A673 (cell line): ENCODE measurements around the gene CDH4.

Source experiments
- EZH2 ChIP-seq: fragments of 200-600 bp; sonication (generic); IDR thresholded peaks from 2 replicates; pipeline ENCODE4 v1.6.1; 2017; ENCODE audit warnings: borderline replicate concordance, low read depth, mild to moderate bottlenecking, mixed read lengths, antibody characterized with exemption, low read length; ENCODE audit not compliant: poor library complexity, severe bottlenecking
- TF ChIP-seq, protein P1 (sequence below): fragments of 300-800, 200-600 bp; sonication (generic); conservative IDR thresholded peaks from 2 replicates; pipeline ENCODE4 v1.5.1; 2017; ENCODE audit warnings: low read depth, mild to moderate bottlenecking, antibody characterized with exemption, low read length, moderate library complexity, mixed read lengths

DNA sequence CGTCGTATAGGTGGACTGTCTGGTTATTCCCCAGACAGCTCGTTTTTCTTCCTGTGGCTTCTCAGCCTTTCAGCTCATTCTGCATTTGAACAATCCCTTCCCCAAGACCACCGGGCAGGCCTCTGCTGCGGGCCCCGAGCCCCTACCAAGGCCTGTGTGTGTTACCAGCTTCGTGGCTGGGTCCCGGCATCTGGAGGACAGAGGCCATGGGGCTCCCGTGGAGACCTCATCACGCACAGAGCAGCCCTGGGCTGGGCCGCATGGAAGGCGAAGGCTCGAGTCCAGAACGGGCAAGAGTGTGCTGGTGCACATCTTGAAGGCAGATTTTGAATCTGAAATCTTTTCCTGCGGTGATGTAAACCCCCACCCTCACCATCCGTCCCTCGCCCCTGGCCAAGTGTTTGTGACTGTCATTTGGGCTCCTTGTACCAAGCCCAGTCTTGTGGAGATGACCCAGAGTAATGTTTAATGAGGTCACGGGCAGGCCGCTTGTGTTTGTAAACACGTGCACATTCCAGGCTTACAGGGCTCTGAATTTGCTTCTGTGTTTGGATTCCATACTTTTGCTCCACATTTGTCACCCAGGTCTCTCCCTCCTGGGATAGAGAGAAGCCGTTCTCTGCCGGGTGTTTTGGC lies 119.6 kb downstream of the CDH4 start:
- TF ChIP-seq, protein P1, sequence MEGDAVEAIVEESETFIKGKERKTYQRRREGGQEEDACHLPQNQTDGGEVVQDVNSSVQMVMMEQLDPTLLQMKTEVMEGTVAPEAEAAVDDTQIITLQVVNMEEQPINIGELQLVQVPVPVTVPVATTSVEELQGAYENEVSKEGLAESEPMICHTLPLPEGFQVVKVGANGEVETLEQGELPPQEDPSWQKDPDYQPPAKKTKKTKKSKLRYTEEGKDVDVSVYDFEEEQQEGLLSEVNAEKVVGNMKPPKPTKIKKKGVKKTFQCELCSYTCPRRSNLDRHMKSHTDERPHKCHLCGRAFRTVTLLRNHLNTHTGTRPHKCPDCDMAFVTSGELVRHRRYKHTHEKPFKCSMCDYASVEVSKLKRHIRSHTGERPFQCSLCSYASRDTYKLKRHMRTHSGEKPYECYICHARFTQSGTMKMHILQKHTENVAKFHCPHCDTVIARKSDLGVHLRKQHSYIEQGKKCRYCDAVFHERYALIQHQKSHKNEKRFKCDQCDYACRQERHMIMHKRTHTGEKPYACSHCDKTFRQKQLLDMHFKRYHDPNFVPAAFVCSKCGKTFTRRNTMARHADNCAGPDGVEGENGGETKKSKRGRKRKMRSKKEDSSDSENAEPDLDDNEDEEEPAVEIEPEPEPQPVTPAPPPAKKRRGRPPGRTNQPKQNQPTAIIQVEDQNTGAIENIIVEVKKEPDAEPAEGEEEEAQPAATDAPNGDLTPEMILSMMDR = no peak
- no peak for TF ChIP-seq EZH2
